Sigmoid colon (tissue), 4 donors: ENCODE data around the gene SFMBT1.

ENCODE experiments used
- CTCF ChIP-seq, 4 experiments: fragments of 450-650 bp in 3 of 4; fragments of 200-600 bp in 1 of 4; IDR thresholded peaks; one replicate each; pipeline ENCODE4 v1.5.1; 2016 to 2019; ENCODE audit warnings: antibody characterized with exemption in 4 of 4, mild to moderate bottlenecking in 3 of 4, moderate library complexity in 2 of 4
- EP300 ChIP-seq, 4 donors: sonication (generic); formaldehyde crosslinking; IDR thresholded peaks; one replicate each; pipeline ENCODE4 v1.6.1; 2017; ENCODE audit warnings: antibody characterized with exemption in 4 of 4
- POLR2A ChIP-seq, 2 donors: fragments of 450-650 bp; IDR thresholded peaks; one replicate each; pipeline ENCODE4 v1.6.1; 2016; ENCODE audit warnings: antibody characterized with exemption in 2 of 2, mild to moderate bottlenecking in 2 of 2, moderate library complexity in 2 of 2

GRCh38 chr3:52971895-52972294 lies 74.0 kb downstream of the SFMBT1 start:
- no peak for TF ChIP-seq CTCF (IDR thresholded peaks at IDR 0.05)
- TF ChIP-seq POLR2A (IDR thresholded peaks at IDR 0.05) = no peak
- no peak for TF ChIP-seq EP300 (IDR thresholded peaks at IDR 0.05)
